CD4-positive, alpha-beta T cell treated with Interleukin-12 subunit alpha and Interleukin-12 subunit beta, for 1 hour (primary cell): ENCODE results near the gene ADD1.

Source experiments
- DNase-seq: peaks from one replicate; pipeline ENCODE4 v3.0.0-alpha.2; 2020

ADD1 gene

GRCh38 chr4:2861631-2862436 is 18.2 kb downstream of the ADD1 start:
- no peak for DNase-seq

DNA sequence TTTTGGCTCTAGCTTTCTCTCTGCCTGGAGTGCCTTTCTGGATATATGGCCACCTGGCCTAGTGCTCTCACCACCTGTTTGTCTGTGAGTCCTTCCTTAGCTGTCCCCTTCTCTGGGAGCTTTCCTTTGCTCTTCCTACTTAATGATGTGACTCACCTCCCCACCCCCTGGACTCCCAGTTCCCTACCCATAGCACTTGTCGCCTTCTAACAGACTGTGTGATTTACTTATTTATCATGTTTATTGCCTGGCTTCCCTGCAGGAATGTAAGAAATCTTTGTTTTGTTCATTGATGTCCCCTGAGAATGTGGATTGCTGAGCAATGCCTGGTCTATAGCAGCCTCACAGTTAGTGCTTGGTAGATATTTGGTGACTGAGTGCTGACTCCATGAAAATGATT is 18.9 kb downstream of the ADD1 start:
- no peak for DNase-seq

GRCh38 chr4:2863649-2864048 is 20.0 kb downstream of the ADD1 start:
- no peak for DNase-seq

GRCh38 chr4:2865196-2865780 is 21.6 kb downstream of the ADD1 start:
- no peak for DNase-seq

DNA sequence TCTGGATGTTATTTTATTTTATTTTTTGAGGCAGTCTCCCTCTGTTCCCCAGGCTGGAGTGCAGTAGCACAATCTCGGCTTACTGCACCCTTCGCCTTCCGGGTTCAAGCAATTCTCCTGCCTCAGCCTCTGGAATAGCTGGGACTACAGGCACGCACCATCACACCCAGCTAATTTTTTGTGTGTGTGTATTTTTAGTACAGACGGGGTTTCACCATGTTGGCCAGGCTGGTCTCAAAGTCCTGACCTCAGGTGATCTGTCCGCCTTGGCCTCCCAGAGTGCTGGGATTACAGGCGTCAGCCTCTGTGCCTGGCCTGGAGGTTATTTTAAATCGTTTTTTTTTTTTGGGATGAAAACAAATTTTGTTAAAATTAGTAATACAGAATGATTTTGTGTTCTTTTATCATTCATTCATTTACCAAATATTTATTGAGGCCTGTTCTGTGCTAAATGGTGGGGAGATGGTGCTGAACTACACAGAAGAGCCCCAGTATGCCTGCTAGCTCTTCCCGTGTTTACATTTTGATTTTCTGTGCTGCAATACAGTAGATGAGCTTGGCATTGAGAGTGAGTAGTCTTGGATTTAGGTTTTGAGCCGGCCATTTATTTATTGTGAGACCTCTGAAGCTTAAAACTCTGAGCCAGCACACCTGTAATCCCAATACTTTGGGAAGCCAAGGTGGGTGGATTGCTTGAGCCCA is 22.7 kb downstream of the ADD1 start:
- no peak for DNase-seq

- no peak for DNase-seq
Observed at GRCh38 chr4:2866891-2867290, 23.2 kb downstream of the ADD1 start.

DNA sequence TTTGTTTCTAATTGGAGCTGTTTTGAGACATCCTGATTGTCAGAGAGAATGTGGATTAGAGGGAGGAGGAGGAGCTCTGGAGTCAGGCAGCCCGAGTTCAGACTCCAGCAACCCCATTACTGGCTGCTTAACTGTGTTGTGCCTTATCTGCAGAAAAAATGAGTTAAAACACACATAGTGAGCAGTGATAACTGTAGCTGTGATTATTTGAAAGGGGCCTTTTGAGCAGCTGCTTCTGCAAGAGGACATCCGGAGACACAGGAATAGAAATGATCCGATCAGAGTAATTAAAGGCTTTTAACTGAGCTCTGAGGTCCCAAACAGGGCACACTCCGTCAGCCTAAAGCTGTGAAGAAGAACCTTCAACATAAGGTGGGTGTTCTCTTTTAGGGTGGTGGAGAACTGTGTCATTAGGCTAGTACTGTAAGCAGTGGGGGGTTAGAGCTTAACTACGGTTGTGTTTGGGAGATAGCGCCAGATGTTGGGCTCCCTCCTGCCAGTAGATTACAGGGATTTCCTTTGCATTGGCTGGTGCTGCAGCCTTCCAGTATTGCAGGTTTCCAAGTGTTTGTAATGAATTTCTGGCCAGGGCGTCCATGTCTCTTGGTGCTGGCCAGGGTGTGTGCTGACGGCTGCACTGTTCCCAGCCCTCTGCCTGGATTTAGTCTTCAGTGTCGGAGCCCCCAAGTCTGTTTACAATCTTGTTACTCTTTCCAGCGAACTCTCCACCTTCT is 24.3 kb downstream of the ADD1 start:
- no peak for DNase-seq

GRCh38 chr4:2868877-2869487 is 25.3 kb downstream of the ADD1 start:
- no peak for DNase-seq

GRCh38 chr4:2869659-2870058 is 26.0 kb downstream of the ADD1 start:
- DNase-seq, result no peak

- DNase-seq, result no peak
Observed at GRCh38 chr4:2870082-2870481, 26.4 kb downstream of the ADD1 start.

DNA sequence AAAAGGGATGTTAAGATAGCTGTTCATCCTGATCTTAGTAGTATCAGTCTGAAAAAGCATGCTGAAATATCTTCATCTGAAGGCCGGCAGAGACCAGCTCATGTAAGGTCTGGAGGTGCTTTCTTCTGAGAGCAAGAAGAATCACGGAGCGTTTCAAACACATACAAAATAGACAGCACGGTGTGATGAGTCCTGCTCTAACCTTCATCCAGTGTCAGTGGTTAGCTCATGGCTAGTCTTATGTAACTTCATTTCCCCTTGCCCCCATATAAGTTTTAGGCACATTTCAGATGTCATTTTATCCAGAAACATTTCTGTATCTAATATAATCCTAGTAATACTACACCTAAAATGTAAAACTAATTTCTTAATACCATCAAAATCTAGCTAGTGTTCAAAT is 27.8 kb downstream of the ADD1 start:
- no peak for DNase-seq

DNA sequence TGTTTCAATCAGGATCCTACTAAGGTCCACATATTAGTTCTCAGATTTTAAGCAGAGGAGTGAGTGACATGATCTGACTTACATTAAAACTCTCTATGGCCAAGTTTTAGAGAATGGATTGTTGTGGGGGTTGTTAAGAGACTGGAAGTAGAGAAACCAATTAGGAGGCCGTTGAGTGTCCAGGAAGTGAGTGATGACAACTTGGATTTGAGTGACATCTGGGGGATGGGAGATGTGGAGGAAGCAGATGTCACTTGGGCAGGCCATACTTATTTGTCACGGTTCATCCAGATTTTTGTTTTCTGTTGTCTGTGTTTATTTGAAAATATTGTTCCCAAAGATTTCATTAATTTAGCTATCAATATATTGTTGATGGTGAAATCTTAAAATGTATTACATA is 28.3 kb downstream of the ADD1 start:
- DNase-seq, result peak; percentile 24

DNA sequence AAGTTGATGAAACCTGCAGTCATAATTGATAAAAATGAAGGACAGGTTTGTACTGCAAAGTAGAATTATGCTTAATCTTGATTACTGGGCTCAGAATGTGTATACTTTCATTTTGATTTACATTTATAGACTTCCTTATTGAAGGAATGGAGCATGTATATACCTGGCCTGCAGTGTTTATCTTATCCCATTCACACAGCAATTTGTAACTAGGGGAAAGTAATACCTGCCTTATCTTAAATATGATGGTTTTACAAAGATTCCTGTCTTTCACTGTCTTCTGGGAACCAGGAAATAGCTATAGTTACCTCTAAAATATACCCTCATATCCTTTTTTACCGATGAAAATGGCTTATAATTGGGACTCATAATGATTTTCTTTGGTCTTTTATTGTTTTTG is 29.7 kb downstream of the ADD1 start:
- no peak for DNase-seq

- DNase-seq, result no peak
Observed at GRCh38 chr4:2874861-2875260, 31.2 kb downstream of the ADD1 start.

- DNase-seq, result no peak
Observed at GRCh38 chr4:2875556-2875955, 31.9 kb downstream of the ADD1 start.

GRCh38 chr4:2878346-2878745 is 34.7 kb downstream of the ADD1 start:
- no peak for DNase-seq

- DNase-seq, result no peak
Observed at GRCh38 chr4:2879026-2879425, 35.4 kb downstream of the ADD1 start.

GRCh38 chr4:2881431-2881830 is 37.8 kb downstream of the ADD1 start:
- no peak for DNase-seq

DNA sequence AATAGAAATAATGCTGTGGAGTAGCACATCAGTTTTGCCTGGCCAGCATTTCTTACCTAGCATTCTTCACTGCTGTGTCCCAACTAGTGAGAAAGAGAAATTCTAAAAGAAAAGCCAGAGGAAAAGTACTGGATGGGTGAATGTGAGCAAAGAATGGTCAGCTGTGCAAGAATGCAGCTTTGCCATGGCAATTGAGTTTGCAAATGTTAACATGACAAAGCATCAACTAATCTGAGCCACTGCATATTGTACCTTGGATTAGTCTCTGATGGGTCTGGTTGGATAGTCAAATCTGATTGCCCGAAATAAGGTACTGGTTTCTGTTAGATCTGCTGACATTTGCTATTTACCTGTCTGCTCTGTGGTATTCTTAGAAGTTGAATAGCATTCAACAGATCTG is 38.7 kb downstream of the ADD1 start:
- DNase-seq, result no peak

- DNase-seq, result no peak
Observed at GRCh38 chr4:2886161-2886560, 42.5 kb downstream of the ADD1 start.

DNA sequence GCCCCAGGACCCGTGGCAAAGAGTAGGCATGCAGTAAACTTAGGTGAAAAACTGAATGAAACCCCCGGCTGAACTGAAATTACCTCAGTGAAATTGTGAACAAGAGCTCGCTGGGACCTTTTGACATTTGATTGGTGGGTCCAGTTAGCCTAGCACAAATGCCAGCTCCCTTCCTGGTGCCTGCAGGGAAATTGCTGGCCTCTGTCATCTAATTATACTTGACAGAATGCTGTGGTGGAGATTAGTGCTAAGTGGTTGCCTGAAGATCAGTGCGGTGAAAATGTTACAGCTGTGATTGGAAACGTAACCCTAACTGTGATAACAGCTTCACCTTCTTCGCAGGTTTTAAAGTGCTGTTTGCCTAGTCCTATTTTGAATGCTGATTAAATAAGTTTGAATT is 43.0 kb downstream of the ADD1 start:
- DNase-seq, result no peak

DNA sequence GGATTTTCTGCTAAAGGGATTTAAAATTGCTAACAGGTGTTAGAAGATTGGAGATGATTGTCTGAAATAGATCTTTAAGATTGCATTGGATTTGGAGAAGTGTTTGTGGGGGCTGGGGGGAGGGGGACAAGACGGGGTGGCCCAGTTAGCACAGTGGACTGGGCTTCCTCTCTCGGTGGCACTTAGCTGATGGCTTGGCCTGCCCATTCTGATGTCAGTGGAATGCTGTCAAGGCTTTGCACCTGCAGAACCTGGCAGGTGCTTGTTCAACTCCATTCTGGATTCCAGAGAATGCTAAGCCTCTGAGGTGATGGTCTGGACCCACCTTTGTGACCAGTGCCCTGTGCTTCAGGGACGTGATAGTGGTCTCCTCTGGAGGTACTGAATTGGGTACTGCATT is 43.7 kb downstream of the ADD1 start:
- DNase-seq, result no peak

- DNase-seq, result no peak
Observed at GRCh38 chr4:2888886-2889285, 45.2 kb downstream of the ADD1 start.
